GM23338 (cell line): ENCODE results near the gene FAM168A. TPM values are rescaled to one million over a fixed set of nuclear protein-coding genes. Genes with fewer than 3 reads are reported as not detected.

Experiments
- ATAC-seq: fragments of 200-7000 bp; cut with Tn5 transposase; 3 replicates; pipeline ENCODE4 v1.9.1; 2020
- DNase-seq: peaks from one replicate; pipeline ENCODE4 v3.0.0-alpha.2; 2015; ENCODE audit warnings: low spot score
- H2AFZ ChIP-seq: fragments of 200-600 bp; sonication (generic); 2 replicates; pipeline ENCODE4 v1.8.0; 2016; ENCODE audit warnings: antibody characterized with exemption, mild to moderate bottlenecking, moderate library complexity
- H3F3A ChIP-seq: fragments of 200-600 bp; sonication (generic); replicated peaks from 2 replicates; pipeline ENCODE4 v1.8.0; 2017; ENCODE audit warnings: antibody characterized with exemption, mixed run types, low read depth
- H3K27ac ChIP-seq: fragments of 200-600 bp; sonication (generic); 2 replicates; pipeline ENCODE4 v1.6.1; 2016; ENCODE audit warnings: low read depth
- H3K27me3 ChIP-seq: fragments of 200-600 bp; sonication (generic); 2 replicates; pipeline ENCODE4 v1.8.0; 2016; ENCODE audit warnings: mild to moderate bottlenecking, mixed run types, moderate library complexity; ENCODE audit not compliant: insufficient read depth
- H3K36me3 ChIP-seq: fragments of 200-600 bp; sonication (generic); 2 replicates; pipeline ENCODE4 v1.8.0; 2016; ENCODE audit warnings: mild to moderate bottlenecking; ENCODE audit not compliant: insufficient read depth
- H3K4me1 ChIP-seq: fragments of 200-600 bp; sonication (generic); 2 replicates; pipeline ENCODE4 v1.8.0; 2016; ENCODE audit warnings: mild to moderate bottlenecking, moderate library complexity; ENCODE audit not compliant: insufficient read depth
- H3K4me2 ChIP-seq: fragments of 200-600 bp; sonication (generic); 2 replicates; pipeline ENCODE4 v1.7.1; 2017; ENCODE audit warnings: mixed run types
- H3K4me3 ChIP-seq: fragments of 200-600 bp; sonication (generic); 2 replicates; pipeline ENCODE4 v1.6.1; 2016; ENCODE audit warnings: mixed run types
- H3K79me2 ChIP-seq: fragments of 200-600 bp; sonication (generic); replicated peaks from 2 replicates; pipeline ENCODE4 v1.8.0; 2017; ENCODE audit warnings: mild to moderate bottlenecking; ENCODE audit not compliant: insufficient read depth
- H3K9me2 ChIP-seq: fragments of 200-600 bp; sonication (generic); 2 replicates; pipeline ENCODE4 v1.8.0; 2017; ENCODE audit not compliant: insufficient read depth
- H4K20me1 ChIP-seq: fragments of 200-600 bp; sonication (generic); replicated peaks from 2 replicates; pipeline ENCODE4 v1.8.0; 2017; ENCODE audit warnings: mild to moderate bottlenecking; ENCODE audit not compliant: insufficient read depth
- H3K27ac Mint-ChIP-seq: 2 replicates; pipeline ENCODE4 v1.8.0; 2020; ENCODE audit warnings: inconsistent platforms, mild to moderate bottlenecking, moderate library complexity, mixed read lengths
- H3K27me3 Mint-ChIP-seq: 3 replicates; pipeline ENCODE4 v1.8.0; 2022; ENCODE audit warnings: low read depth, mild to moderate bottlenecking, moderate library complexity, mixed read lengths, inconsistent platforms; ENCODE audit not compliant: insufficient read depth, poor library complexity
- H3K36me3 Mint-ChIP-seq: 3 replicates; pipeline ENCODE4 v1.8.0; 2021; ENCODE audit warnings: low read depth, mild to moderate bottlenecking, inconsistent platforms, moderate library complexity, mixed read lengths
- H3K4me1 Mint-ChIP-seq: 3 replicates; pipeline ENCODE4 v1.8.0; 2020; ENCODE audit warnings: mild to moderate bottlenecking, inconsistent platforms, mixed read lengths
- H3K4me3 Mint-ChIP-seq: 3 replicates; pipeline ENCODE4 v1.8.0; 2021; ENCODE audit warnings: moderate library complexity, mild to moderate bottlenecking, inconsistent platforms, mixed read lengths
- H3K9me3 Mint-ChIP-seq: 3 replicates; pipeline ENCODE4 v1.8.0; 2020; ENCODE audit warnings: moderate library complexity, mild to moderate bottlenecking, inconsistent platforms, mixed read lengths
- CREB1 ChIP-seq: fragments of 250-450 bp; sonication (Bioruptor Pico); IDR thresholded peaks from 2 replicates; pipeline ENCODE4 v1.5.0; 2020; ENCODE audit warnings: low read depth, mild to moderate bottlenecking, moderate library complexity
- CTCF ChIP-seq, 2 experiments: fragments of 200-600 bp in 1 of 2; sonication (generic) in 1 of 2; conservative IDR thresholded peaks; 2 replicates each; pipeline versions ENCODE4 v1.5.1 to v1.6.1; 2016 to 2017; ENCODE audit warnings: antibody characterized with exemption in 2 of 2, low read depth in 2 of 2, mild to moderate bottlenecking in 2 of 2, moderate library complexity in 1 of 2
- ETS1 ChIP-seq: IDR thresholded peaks from 2 replicates; pipeline ENCODE4 v1.6.1; 2016; ENCODE audit warnings: antibody characterized with exemption
- EZH2 ChIP-seq: fragments of 200-600 bp; sonication (generic); IDR thresholded peaks from one replicate; pipeline ENCODE4 v1.8.0; 2017; ENCODE audit warnings: antibody characterized with exemption, mild to moderate bottlenecking, low read depth; ENCODE audit not compliant: unreplicated experiment
- JUNB ChIP-seq: IDR thresholded peaks from one replicate; pipeline ENCODE4 v1.6.1; 2016; ENCODE audit warnings: antibody characterized with exemption; ENCODE audit not compliant: unreplicated experiment
- NANOG ChIP-seq: IDR thresholded peaks from 2 replicates; pipeline ENCODE4 v1.6.1; 2016; ENCODE audit warnings: antibody characterized with exemption, borderline replicate concordance
- POLR2AphosphoS5 ChIP-seq: IDR thresholded peaks from 2 replicates; pipeline ENCODE4 v1.6.1; 2016; ENCODE audit warnings: antibody characterized with exemption, low read depth
- STAT1 ChIP-seq: IDR thresholded peaks from one replicate; pipeline ENCODE4 v1.6.1; 2016; ENCODE audit warnings: antibody characterized with exemption; ENCODE audit not compliant: unreplicated experiment
- ZNF114 ChIP-seq: fragments of 250-450 bp; sonication (Bioruptor Pico); IDR thresholded peaks from 2 replicates; pipeline ENCODE4 v1.5.0; 2020; ENCODE audit warnings: mild to moderate bottlenecking, moderate library complexity
- ZNF331 ChIP-seq: fragments of 250-450 bp; sonication (Bioruptor Pico); IDR thresholded peaks from 2 replicates; pipeline ENCODE4 v1.5.0; 2020; ENCODE audit warnings: low read depth, mild to moderate bottlenecking, moderate library complexity
- polyA plus RNA-seq: library from polyadenylated mRNA; unstranded; fragments of >200 nt; fragmentation: Nextera tagmentation; extraction: Ambion mirVana; gene quantifications from 2 replicates; pipeline ENCODE4 v1.2.1, GENCODE V29; 2016
- total RNA-seq: library from RNA; depleted of rRNA; stranded (reverse); fragments of >200 nt; shearing (Covaris generic); gene quantifications from 2 replicates; pipeline ENCODE4 v1.2.3, GENCODE V29; 2014
- TF ChIP-seq, protein P1 (sequence below): IDR thresholded peaks from one replicate; pipeline ENCODE4 v1.6.1; 2018; ENCODE audit warnings: antibody characterized with exemption; ENCODE audit not compliant: unreplicated experiment

FAM168A gene
- total and polyA plus RNA-seq, 2 experiments from 2014 or later: 8.0 to 20.3 TPM

GRCh38 chr11:73498343-73498742, 99.6 kb downstream of the FAM168A start:
- H3K4me1 Mint-ChIP-seq: peaks cover 16% of the 10 kb centered on the region
- H3K9me3 Mint-ChIP-seq: peaks cover 3% of the 10 kb centered on the region; the same call in 2 of the 3 replicates
- H3K27ac Mint-ChIP-seq: no peak overlapping the region
- Histone ChIP-seq H3K36me3 (peaks cover 4% of the 10 kb centered on the region; the same call in 1 of the 2 replicates), H3K27me3 (no peaks in the 10 kb centered on the region), H3K4me3 (no peak overlapping the region), H4K20me1 (peaks cover 10% of the 10 kb centered on the region), H3K79me2 (peaks cover 85% of the 10 kb centered on the region), H3K27ac (no peak overlapping the region), H3F3A (no peaks in the 10 kb centered on the region), H3K4me1 (peaks cover 9% of the 10 kb centered on the region; the same call in 1 of the 2 replicates), H2AFZ (no peak overlapping the region), H3K4me2 (no peak overlapping the region), H3K9me2 (peaks cover 10% of the 10 kb centered on the region; the same call in 1 of the 2 replicates)
- peaks cover 12% of the 10 kb centered on the region for H3K36me3 Mint-ChIP-seq
- no peak for DNase-seq
- peak; percentile 29; the same call in 1 of the 3 replicates for ATAC-seq
- H3K27me3 Mint-ChIP-seq: peaks cover 8% of the 10 kb centered on the region
- TF ChIP-seq EZH2 (no peak), CREB1 (CRISPR knock-in tag) (no peak), NANOG (no peak)
- TF ChIP-seq, protein P1, sequence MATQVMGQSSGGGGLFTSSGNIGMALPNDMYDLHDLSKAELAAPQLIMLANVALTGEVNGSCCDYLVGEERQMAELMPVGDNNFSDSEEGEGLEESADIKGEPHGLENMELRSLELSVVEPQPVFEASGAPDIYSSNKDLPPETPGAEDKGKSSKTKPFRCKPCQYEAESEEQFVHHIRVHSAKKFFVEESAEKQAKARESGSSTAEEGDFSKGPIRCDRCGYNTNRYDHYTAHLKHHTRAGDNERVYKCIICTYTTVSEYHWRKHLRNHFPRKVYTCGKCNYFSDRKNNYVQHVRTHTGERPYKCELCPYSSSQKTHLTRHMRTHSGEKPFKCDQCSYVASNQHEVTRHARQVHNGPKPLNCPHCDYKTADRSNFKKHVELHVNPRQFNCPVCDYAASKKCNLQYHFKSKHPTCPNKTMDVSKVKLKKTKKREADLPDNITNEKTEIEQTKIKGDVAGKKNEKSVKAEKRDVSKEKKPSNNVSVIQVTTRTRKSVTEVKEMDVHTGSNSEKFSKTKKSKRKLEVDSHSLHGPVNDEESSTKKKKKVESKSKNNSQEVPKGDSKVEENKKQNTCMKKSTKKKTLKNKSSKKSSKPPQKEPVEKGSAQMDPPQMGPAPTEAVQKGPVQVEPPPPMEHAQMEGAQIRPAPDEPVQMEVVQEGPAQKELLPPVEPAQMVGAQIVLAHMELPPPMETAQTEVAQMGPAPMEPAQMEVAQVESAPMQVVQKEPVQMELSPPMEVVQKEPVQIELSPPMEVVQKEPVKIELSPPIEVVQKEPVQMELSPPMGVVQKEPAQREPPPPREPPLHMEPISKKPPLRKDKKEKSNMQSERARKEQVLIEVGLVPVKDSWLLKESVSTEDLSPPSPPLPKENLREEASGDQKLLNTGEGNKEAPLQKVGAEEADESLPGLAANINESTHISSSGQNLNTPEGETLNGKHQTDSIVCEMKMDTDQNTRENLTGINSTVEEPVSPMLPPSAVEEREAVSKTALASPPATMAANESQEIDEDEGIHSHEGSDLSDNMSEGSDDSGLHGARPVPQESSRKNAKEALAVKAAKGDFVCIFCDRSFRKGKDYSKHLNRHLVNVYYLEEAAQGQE: no peak
- no peak overlapping the region for H3K4me3 Mint-ChIP-seq

GRCh38 chr11:73496134-73496533, 101.8 kb downstream of the FAM168A start:
- peaks cover 10% of the 10 kb centered on the region; the same call in 1 of the 2 replicates for H3K9me2 ChIP-seq
- Mint-ChIP-seq H3K4me3 (no peak overlapping the region), H3K27ac (no peak overlapping the region), H3K27me3 (peaks cover 2% of the 10 kb centered on the region), H3K4me1 (peaks cover 20% of the 10 kb centered on the region), H3K9me3 (no peaks in the 10 kb centered on the region; the same call in 1 of the 3 replicates), H3K36me3 (peaks cover 12% of the 10 kb centered on the region)
- no peak for DNase-seq
- H3K27ac ChIP-seq: no peak overlapping the region
- no peak overlapping the region for H3K4me2 ChIP-seq
- no peaks in the 10 kb centered on the region for H3F3A ChIP-seq
- H3K27me3 ChIP-seq: no peaks in the 10 kb centered on the region
- peaks cover 4% of the 10 kb centered on the region; the same call in 1 of the 2 replicates for H3K36me3 ChIP-seq
- H3K4me1 ChIP-seq: peaks cover 12% of the 10 kb centered on the region
- no peaks in the 10 kb centered on the region; the same call in none of the 2 replicates for H4K20me1 ChIP-seq
- H2AFZ ChIP-seq: no peak overlapping the region
- H3K4me3 ChIP-seq: no peak overlapping the region
- H3K79me2 ChIP-seq: peaks cover 85% of the 10 kb centered on the region
- no peak for ATAC-seq
- TF ChIP-seq JUNB (no peak), POLR2AphosphoS5 (no peak), ZNF331 (CRISPR knock-in tag) (no peak), CREB1 (CRISPR knock-in tag) (no peak), ETS1 (no peak), EZH2 (no peak), CTCF (conservative IDR thresholded peaks at IDR 0.05; ENCODE audit: low read depth in 2 of 2) (no peak), STAT1 (no peak), ZNF114 (CRISPR knock-in tag) (no peak)
- TF ChIP-seq, protein P1: no peak
